Astrocyte of the cerebellum (primary cell): ENCODE measurements around the gene ZNF714.

ENCODE experiments used
- DNase-seq: peaks from one replicate; pipeline ENCODE4 v3.0.0-alpha.2; 2011; ENCODE audit warnings: low read depth
- H3K4me3 ChIP-seq: 2 replicates; pipeline ENCODE4 v1.5.1; 2011; ENCODE audit warnings: mild to moderate bottlenecking, low read depth, low read length, moderate library complexity
- in situ Hi-C: cut with HindIII; loops from 2 replicates; pipeline ENCODE4 v1.10.0; 2017; ENCODE audit warnings: low sequenced_read_pairs
- TF ChIP-seq, protein P1 (sequence below): IDR thresholded peaks from 2 replicates; pipeline ENCODE4 v1.5.1; 2012; ENCODE audit warnings: low read length, low read depth, moderate library complexity, mild to moderate bottlenecking; ENCODE audit errors: missing control alignments

The ZNF714 gene

DNA sequence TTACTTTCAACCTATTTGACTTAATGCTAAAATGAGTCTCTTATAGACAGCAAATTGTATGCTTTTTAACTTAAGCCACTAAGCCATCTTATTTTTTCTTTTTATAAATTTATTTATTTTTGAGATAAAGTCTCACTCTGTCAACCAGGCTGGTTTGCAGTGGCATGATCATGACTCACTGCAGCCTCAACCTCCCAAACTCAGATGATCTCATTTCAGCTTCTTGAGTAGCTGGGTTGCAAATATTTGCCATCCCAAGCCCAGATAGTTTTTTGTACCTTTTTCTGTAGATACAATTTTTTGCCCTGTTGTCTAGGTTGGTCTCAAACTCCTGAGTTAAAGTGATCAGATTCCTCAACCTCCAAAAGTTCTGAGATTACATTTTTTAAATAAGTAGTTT, 27.1 kb downstream of the ZNF714 start:
- DNase-seq: no peak

DNA sequence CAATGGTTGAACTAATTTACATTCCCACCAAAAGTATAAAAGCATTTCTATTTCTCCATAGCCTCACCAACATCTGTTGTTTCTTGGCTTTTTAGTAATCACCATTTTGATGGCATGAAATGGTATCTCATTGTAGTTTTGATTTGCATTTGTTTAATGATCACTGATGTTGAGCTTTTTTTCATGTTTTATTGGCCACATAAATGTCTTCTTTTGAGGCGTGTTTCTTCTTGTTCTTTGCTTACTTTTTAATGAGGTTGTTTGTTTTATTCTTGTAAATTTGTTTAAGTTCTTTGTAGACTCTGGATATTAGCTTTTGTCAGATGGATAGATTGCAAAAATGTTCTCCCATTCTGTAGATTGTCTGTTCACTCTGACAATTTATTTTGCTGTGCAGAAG, 28.2 kb downstream of the ZNF714 start:
- in situ Hi-C loops: no loop called here

More for the DNA sequence above, 27.1 kb downstream of the ZNF714 start:
- in situ Hi-C loops: no loop called here
- TF ChIP-seq, protein P1, sequence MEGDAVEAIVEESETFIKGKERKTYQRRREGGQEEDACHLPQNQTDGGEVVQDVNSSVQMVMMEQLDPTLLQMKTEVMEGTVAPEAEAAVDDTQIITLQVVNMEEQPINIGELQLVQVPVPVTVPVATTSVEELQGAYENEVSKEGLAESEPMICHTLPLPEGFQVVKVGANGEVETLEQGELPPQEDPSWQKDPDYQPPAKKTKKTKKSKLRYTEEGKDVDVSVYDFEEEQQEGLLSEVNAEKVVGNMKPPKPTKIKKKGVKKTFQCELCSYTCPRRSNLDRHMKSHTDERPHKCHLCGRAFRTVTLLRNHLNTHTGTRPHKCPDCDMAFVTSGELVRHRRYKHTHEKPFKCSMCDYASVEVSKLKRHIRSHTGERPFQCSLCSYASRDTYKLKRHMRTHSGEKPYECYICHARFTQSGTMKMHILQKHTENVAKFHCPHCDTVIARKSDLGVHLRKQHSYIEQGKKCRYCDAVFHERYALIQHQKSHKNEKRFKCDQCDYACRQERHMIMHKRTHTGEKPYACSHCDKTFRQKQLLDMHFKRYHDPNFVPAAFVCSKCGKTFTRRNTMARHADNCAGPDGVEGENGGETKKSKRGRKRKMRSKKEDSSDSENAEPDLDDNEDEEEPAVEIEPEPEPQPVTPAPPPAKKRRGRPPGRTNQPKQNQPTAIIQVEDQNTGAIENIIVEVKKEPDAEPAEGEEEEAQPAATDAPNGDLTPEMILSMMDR: no peak
- H3K4me3 ChIP-seq: no peak overlapping the region

DNA sequence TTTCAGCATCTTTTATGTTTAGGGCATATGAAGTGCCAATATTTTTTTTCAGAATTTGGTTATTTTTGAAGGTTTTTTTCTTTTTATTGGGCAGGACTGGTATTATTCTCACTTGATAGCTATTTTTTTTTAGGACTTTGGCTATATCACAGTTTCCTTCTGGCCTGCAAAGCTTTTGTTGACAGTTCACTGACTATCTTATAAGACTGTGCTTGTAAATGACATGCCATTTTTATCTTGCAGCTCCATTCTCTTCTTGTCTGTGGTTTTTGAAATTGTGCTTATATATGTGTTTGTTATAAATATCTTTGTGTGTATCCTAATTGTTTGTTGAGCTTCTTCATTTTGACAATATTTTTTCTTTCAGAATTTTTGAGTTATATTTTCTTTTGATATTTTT, 33.4 kb downstream of the ZNF714 start:
- TF ChIP-seq, protein P1: no peak
- in situ Hi-C loops: no loop called here
- DNase-seq: no peak

More for the DNA sequence above, 28.2 kb downstream of the ZNF714 start:
- no peak overlapping the region for H3K4me3 ChIP-seq
- TF ChIP-seq, protein P1: no peak
- DNase-seq: no peak

DNA sequence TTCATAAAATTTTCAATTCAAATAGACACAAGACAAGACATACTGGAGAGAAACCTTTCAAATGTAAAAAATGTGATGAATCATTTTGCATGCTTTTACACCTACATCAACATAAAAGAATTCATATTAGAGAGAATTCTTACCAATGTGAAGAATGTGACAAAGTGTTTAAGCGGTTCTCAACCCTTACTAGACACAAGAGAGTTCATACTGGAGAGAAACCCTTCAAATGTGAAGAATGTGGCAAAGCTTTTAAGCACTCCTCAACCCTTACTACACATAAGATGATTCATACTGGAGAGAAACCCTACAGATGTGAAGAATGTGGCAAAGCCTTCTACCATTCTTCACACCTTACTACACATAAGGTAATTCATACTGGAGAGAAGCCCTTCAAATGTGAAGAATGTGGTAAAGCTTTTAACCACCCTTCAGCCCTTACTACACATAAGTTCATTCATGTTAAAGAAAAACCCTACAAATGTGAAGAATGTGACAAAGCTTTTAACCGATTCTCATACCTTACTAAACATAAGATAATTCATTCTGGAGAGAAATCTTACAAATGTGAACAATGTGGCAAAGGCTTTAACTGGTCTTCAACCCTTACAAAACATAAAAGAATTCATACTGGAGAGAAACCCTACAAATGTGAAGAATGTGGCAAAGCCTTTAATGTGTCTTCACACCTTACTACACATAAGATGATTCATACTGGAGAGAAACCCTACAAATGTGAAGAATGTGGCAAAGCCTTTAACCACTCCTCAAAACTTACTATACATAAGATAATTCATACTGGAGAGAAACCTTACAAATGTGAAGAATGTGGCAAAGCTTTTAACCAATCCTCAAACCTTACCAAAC, 35.3 kb downstream of the ZNF714 start:
- in situ Hi-C loops: no loop called here
- no peak overlapping the region for H3K4me3 ChIP-seq
- no peak for DNase-seq
- TF ChIP-seq, protein P1: no peak

More for the DNA sequence above, 33.4 kb downstream of the ZNF714 start:
- H3K4me3 ChIP-seq: no peak overlapping the region

DNA sequence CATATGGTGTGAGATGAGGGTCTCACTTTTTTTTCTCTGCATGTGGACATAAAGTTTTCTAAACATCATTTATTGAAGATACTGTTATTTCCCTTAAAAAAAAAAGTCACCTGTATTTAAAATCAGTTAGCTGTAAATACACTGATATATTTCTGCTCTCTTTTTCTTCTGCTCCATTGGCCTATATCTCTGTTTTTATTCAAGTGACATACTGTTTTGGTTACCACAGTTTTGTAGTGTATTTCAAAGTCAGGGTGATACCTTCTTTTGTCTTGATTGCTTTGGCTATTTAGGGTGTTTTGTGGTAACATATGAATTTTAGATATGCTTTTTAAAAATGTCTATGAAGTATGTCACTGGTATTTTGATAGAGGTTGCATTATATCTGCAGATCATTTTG, 44.1 kb downstream of the ZNF714 start:
- TF ChIP-seq, protein P1: no peak
- in situ Hi-C loops: no loop called here
- no peak overlapping the region for H3K4me3 ChIP-seq
- DNase-seq: no peak

DNA sequence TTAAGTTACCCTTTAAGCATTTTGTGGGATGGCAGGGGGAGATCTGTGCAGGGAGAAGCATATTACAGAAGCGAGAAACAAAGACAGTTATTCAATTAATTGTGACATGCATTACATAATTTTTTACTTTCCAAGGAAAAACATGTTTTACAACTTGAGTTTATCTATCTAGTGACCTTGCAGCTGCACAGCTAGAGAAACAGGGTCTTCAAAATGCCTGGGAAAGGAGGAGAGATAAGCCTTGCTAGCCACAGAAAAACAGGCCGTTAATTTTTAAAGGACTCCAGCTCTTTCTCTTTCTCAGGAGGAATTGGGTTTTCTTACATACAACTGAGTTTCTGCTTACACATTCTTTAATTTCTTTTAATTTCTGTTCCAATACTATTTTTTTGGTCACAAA, 45.0 kb downstream of the ZNF714 start:
- H3K4me3 ChIP-seq: no peak overlapping the region
- no peak for DNase-seq
- in situ Hi-C loops: no loop called here

More for the DNA sequence above, 45.0 kb downstream of the ZNF714 start:
- TF ChIP-seq, protein P1: no peak
